ENCODE measurements around the gene WDR46. TPM values are rescaled to one million over a fixed set of nuclear protein-coding genes. Genes with fewer than 3 reads are reported as not detected.

WDR46 gene
- polyA plus RNA-seq, 3 donors: 33.3 to 41.0 (median 37.3) TPM

DNA sequence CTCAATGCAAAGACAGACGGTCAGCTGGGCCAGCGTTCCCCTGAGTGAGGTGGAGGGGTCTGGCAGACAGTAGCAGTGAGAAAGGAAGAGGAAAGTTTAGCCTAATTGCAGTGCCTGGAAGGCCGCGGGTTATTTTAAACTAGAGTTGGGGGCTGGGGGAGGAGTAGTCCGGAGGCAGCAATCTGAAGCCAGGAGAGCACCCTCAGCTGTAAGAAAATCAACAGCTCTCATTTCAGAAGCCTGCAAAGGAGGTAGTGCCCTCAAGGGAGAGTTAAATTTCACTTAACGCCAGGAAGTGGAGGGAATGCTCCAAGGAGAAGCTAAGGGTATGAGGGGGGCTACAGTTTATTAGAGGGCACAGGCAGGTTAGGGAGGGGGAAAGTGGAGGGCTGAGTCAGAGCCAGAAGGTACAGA is 53.8 kb downstream of the WDR46 start:
- H3K79me2 ChIP-seq (ENCODE audit: insufficient read depth, low read length): no peaks in the 10 kb centered on the region
- no peak overlapping the region for H2AFZ ChIP-seq (ENCODE audit: insufficient read depth, low read depth, low read length, poor library complexity, severe bottlenecking)
- H3K36me3 ChIP-seq (replicated peaks in 1 of 2; ENCODE audit: control insufficient read depth in 1 of 2, insufficient read depth in 2 of 2, low read length in 2 of 2): no peaks in the 10 kb centered on the region
- Mint-ChIP-seq H3K27me3 (ENCODE audit: low read depth in 3 of 3) (peaks cover 14 to 25% (median 23%) of the 10 kb centered on the region in 3 donors), H3K4me3 (no peak overlapping the region), H3K9me3 (peaks cover 0 to 5% (median 0%) of the 10 kb centered on the region in 7 donors), H3K36me3 (no peaks in the 10 kb centered on the region), H3K27ac (no peak overlapping the region), H3K4me1 (no peaks in the 10 kb centered on the region)
- no peak overlapping the region for H3K27ac ChIP-seq (ENCODE audit: low read depth in 1 of 2, low read length in 2 of 2)
- no peak overlapping the region for H3K9ac ChIP-seq (ENCODE audit: insufficient read depth, low read length, poor library complexity, severe bottlenecking)
- H3K27me3 ChIP-seq (ENCODE audit: control insufficient read depth in 2 of 2, insufficient read depth in 2 of 2, low read length in 2 of 2): peaks cover 2 to 11% of the 10 kb centered on the region in 2 donors
- no peak for DNase-seq
- H3K9me3 ChIP-seq (replicated peaks in 1 of 2; ENCODE audit: control insufficient read depth in 1 of 2, insufficient read depth in 1 of 2, low read length in 2 of 2): no peaks in the 10 kb centered on the region
- no peak overlapping the region for H3K4me2 ChIP-seq (replicated peaks; ENCODE audit: extremely low read depth, low read length, poor library complexity, severe bottlenecking)
- no peaks in the 10 kb centered on the region for H3K4me1 ChIP-seq (ENCODE audit: control insufficient read depth in 1 of 2, insufficient read depth in 2 of 2, low read length in 2 of 2)
- H3K4me3 ChIP-seq (replicated peaks in 1 of 3; ENCODE audit: low read depth in 2 of 3, low read length in 3 of 3): no peak overlapping the region
- WGBS (ENCODE audit: insufficient coverage): 46% methylated on average over 5 of the region's 6 CpGs
- TF ChIP-seq, protein P1, sequence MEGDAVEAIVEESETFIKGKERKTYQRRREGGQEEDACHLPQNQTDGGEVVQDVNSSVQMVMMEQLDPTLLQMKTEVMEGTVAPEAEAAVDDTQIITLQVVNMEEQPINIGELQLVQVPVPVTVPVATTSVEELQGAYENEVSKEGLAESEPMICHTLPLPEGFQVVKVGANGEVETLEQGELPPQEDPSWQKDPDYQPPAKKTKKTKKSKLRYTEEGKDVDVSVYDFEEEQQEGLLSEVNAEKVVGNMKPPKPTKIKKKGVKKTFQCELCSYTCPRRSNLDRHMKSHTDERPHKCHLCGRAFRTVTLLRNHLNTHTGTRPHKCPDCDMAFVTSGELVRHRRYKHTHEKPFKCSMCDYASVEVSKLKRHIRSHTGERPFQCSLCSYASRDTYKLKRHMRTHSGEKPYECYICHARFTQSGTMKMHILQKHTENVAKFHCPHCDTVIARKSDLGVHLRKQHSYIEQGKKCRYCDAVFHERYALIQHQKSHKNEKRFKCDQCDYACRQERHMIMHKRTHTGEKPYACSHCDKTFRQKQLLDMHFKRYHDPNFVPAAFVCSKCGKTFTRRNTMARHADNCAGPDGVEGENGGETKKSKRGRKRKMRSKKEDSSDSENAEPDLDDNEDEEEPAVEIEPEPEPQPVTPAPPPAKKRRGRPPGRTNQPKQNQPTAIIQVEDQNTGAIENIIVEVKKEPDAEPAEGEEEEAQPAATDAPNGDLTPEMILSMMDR (IDR thresholded peaks at IDR 0.05): no peak
- intact Hi-C loops (cut with micrococcal nuclease): no loop called here
- no peaks in the 10 kb centered on the region for H4K20me1 ChIP-seq (ENCODE audit: insufficient read depth, low read length)

Other genes with a start within 250 kb of the WDR46 start
- gene HLA-DPA1, start 215.6 kb downstream of the WDR46 start, polyA plus RNA-seq: 1,000 to 10,000 TPM in 1 of 3 donors, 100 to 1,000 TPM in 2; 578 to 1,024 (median 796) TPM
- gene HLA-DPB1, start 213.2 kb downstream of the WDR46 start, polyA plus RNA-seq: 100 to 1,000 TPM; 569 to 682 (median 676) TPM
- gene COL11A2, start 96.8 kb downstream of the WDR46 start, polyA plus RNA-seq: under 1 TPM in 1 of 3 donors, not detected in 2; 0.57 TPM
- 10 to 100 TPM in 1 of 3 donors, 1 to 10 TPM in 2; 4.5 to 74.5 (median 5.1) TPM for gene RXRB, start 88.6 kb downstream of the WDR46 start, polyA plus RNA-seq
- 10 to 100 TPM; 14.5 to 32.7 (median 17.7) TPM for gene SLC39A7, start 88.4 kb downstream of the WDR46 start, polyA plus RNA-seq
- gene HSD17B8, start 84.6 kb downstream of the WDR46 start, polyA plus RNA-seq: 10 to 100 TPM in 1 of 3 donors, 1 to 10 TPM in 2; 3.8 to 10.6 (median 4.7) TPM
- 10 to 100 TPM in 1 of 3 donors, 1 to 10 TPM in 2; 4.6 to 27.9 (median 5.7) TPM for gene RING1, start 80.7 kb downstream of the WDR46 start, polyA plus RNA-seq
- 100 to 1,000 TPM in 1 of 3 donors, 10 to 100 TPM in 2; 11.0 to 150 (median 14.5) TPM for gene VPS52, start 17.4 kb downstream of the WDR46 start, polyA plus RNA-seq
- 1,000 to 10,000 TPM; 2,430 to 3,295 (median 2,894) TPM for gene RPS18, start 17.2 kb downstream of the WDR46 start, polyA plus RNA-seq
- 10 to 100 TPM in 2 of 3 donors, 1 to 10 TPM in 1; 6.5 to 32.2 (median 28.5) TPM for gene B3GALT4, start 12.1 kb downstream of the WDR46 start, polyA plus RNA-seq
- gene PFDN6, start 362 bp upstream of the WDR46 start, polyA plus RNA-seq: 10 to 100 TPM; 26.0 to 36.2 (median 28.4) TPM
- 100 to 1,000 TPM in 1 of 3 donors, 10 to 100 TPM in 2; 14.9 to 145 (median 15.5) TPM for gene RGL2, start 9.7 kb upstream of the WDR46 start, polyA plus RNA-seq
- gene TAPBP, start 24.8 kb upstream of the WDR46 start, polyA plus RNA-seq: 100 to 1,000 TPM; 138 to 228 (median 141) TPM
- gene ZBTB22, start 28.5 kb upstream of the WDR46 start, polyA plus RNA-seq: 10 to 100 TPM; 12.2 to 16.5 (median 16.1) TPM
- 10 to 100 TPM; 22.3 to 39.2 (median 28.5) TPM for gene DAXX, start 33.7 kb upstream of the WDR46 start, polyA plus RNA-seq
- gene KIFC1, start 102.6 kb upstream of the WDR46 start, polyA plus RNA-seq: under 1 TPM; 0.14 to 0.87 (median 0.68) TPM
- 10 to 100 TPM in 1 of 3 donors, 1 to 10 TPM in 2; 3.0 to 90.2 (median 3.5) TPM for gene PHF1, start 121.8 kb upstream of the WDR46 start, polyA plus RNA-seq
- gene CUTA, start 128.9 kb upstream of the WDR46 start, polyA plus RNA-seq: 100 to 1,000 TPM; 137 to 160 (median 153) TPM
- 1 to 10 TPM in 1 of 3 donors, not detected in 2; 4.0 TPM for gene SYNGAP1, start 130.8 kb upstream of the WDR46 start, polyA plus RNA-seq
- 1 to 10 TPM in 2 of 3 donors, under 1 TPM in 1; 0.42 to 2.0 (median 1.1) TPM for gene ZBTB9, start 165.3 kb upstream of the WDR46 start, polyA plus RNA-seq